ENCODE data around the gene PSMA1.

Gene PSMA1

GRCh38 chr11:14529321-14529720, 9.1 kb upstream of the PSMA1 start:
- DNase-seq: no peak

- DNase-seq: no peak
Observed at GRCh38 chr11:14522801-14523200, 2.6 kb upstream of the PSMA1 start.

GRCh38 chr11:14522245-14522644, 2.1 kb upstream of the PSMA1 start:
- no peak for DNase-seq

GRCh38 chr11:14520747-14521151, 563 bp upstream of the PSMA1 start:
- no peak for DNase-seq

- peak; percentile 87 for DNase-seq
Observed at GRCh38 chr11:14519597-14519916, 629 bp downstream of the PSMA1 start.

GRCh38 chr11:14518820-14519219, 1.4 kb downstream of the PSMA1 start:
- no peak for DNase-seq

GRCh38 chr11:14513800-14514199, 6.4 kb downstream of the PSMA1 start:
- no peak for DNase-seq

- no peak for DNase-seq
Observed at GRCh38 chr11:14506532-14506931, 13.7 kb downstream of the PSMA1 start.

GRCh38 chr11:14503023-14503422, 17.2 kb downstream of the PSMA1 start:
- no peak for DNase-seq

- no peak for DNase-seq
Observed at GRCh38 chr11:14502039-14502438, 18.1 kb downstream of the PSMA1 start.

- DNase-seq: peak; percentile 60
Observed at GRCh38 chr11:14500181-14500651, 20.0 kb downstream of the PSMA1 start.

GRCh38 chr11:14499560-14500180, 20.5 kb downstream of the PSMA1 start, which contains the start of gene COPB1:
Gene COPB1, minus strand, starts transcription at chr11:14499811. Its CDS starts 883 bp downstream, at chr11:14498928.
- DNase-seq: peak; percentile 92

GRCh38 chr11:14499178-14499559, 21.0 kb downstream of the PSMA1 start:
- DNase-seq: peak; percentile 16

GRCh38 chr11:14480716-14481115, 39.5 kb downstream of the PSMA1 start:
- DNase-seq: no peak

GRCh38 chr11:14471127-14471526, 49.1 kb downstream of the PSMA1 start:
- DNase-seq: no peak

- no peak for DNase-seq
Observed at GRCh38 chr11:14463623-14464022, 56.6 kb downstream of the PSMA1 start.

GRCh38 chr11:14460147-14460546, 60.0 kb downstream of the PSMA1 start:
- DNase-seq: no peak

- no peak for DNase-seq
Observed at GRCh38 chr11:14458377-14458776, 61.8 kb downstream of the PSMA1 start.

- DNase-seq: no peak
Observed at GRCh38 chr11:14455648-14456430, 64.3 kb downstream of the PSMA1 start.

Data from inflammatory macrophage treated with lipopolysaccharide for 4 hours (primary cell).